Ishikawa (cell line): Measurements from ENCODE around the gene PDE3B.

Source experiments
- CEBPB ChIP-seq: IDR thresholded peaks from 2 replicates; pipeline ENCODE4 v1.6.1; 2012
- CREB1 ChIP-seq: IDR thresholded peaks from 2 replicates; pipeline ENCODE4 v1.6.1; 2012; ENCODE audit warnings: low read depth
- EGR1 ChIP-seq: IDR thresholded peaks from 2 replicates; pipeline ENCODE4 v1.6.1; 2012
- EP300 ChIP-seq: IDR thresholded peaks from 2 replicates; pipeline ENCODE4 v1.6.1; 2012; ENCODE audit warnings: borderline replicate concordance
- FOXM1 ChIP-seq: IDR thresholded peaks from 2 replicates; pipeline ENCODE4 v1.6.1; 2012; ENCODE audit warnings: low read depth, borderline replicate concordance
- NFIC ChIP-seq: IDR thresholded peaks from 2 replicates; pipeline ENCODE4 v1.6.1; 2012
- RAD21 ChIP-seq: IDR thresholded peaks from 2 replicates; pipeline ENCODE4 v1.6.1; 2012; ENCODE audit warnings: low read depth
- TAF1 ChIP-seq: IDR thresholded peaks from 2 replicates; pipeline ENCODE4 v1.6.1; 2012; ENCODE audit warnings: low read depth, mild to moderate bottlenecking
- TCF12 ChIP-seq: IDR thresholded peaks from 2 replicates; pipeline ENCODE4 v1.6.1; 2012; ENCODE audit warnings: low read depth
- TEAD4 ChIP-seq: IDR thresholded peaks from 2 replicates; pipeline ENCODE4 v1.6.1; 2012
- YY1 ChIP-seq: IDR thresholded peaks from 2 replicates; pipeline ENCODE4 v1.6.1; 2012; ENCODE audit warnings: low read depth
- ZBTB7A ChIP-seq: IDR thresholded peaks from 2 replicates; pipeline ENCODE4 v1.6.1; 2012; ENCODE audit warnings: low read depth
- TF ChIP-seq, protein P1 (sequence below): IDR thresholded peaks from 2 replicates; pipeline ENCODE4 v1.6.1; 2012
- TF ChIP-seq, protein P2 (sequence below): IDR thresholded peaks from 2 replicates; pipeline ENCODE4 v1.6.1; 2012
- TF ChIP-seq, protein P3 (sequence below): IDR thresholded peaks from 2 replicates; pipeline ENCODE4 v1.6.1; 2012; ENCODE audit warnings: low read depth, mild to moderate bottlenecking

Gene PDE3B

DNA sequence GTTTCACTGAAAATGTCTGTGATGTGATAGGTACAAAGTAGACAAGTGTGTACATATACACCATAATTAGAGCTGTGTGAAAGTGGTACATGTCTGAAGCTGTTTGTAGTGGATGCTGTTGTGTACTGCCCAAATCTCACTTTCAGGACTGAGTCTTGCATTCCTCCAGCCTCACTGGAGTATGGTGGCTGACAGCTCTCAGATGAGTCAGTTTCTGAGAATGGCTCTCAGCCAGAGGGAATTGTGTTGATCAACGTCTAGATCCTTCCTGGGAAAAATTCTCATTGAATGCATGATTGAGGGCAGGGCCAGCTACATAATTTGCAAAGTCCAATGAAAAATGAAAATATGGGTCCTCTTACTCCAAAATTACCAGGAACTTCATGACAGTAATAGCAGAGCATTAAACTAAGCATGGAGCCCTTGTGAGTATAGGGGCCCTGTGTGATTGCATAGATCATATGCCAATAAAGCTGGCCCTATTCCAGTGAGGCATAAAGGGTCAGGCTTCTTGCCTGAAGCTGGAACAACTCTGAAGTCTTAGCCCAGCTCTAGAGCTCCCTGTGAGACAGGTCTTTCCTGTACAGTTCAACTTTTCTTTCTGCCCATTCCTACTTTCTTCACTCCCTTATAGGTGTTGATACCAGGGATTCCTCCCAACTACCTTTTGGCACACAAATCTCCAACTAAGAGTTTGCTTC is 259.2 kb downstream of the PDE3B start:
- TF ChIP-seq TAF1 = no peak

DNA sequence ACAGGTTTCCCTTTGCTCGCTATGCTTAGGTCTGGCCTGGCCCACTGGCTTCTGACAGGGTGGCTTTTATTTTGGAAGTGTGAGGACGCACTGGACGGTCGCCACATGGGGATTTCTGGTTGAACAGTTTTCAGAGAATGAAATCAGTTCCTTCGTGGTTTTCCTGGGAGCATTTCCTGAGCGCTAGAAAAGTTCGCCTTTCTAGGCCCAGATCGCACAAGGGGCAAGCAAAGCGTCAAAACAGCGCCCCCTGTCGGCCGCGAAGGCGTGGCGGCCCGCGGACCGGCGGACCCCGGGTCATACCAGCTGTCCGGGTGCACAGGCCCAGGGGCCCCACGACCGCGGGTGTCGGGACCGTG is 261.1 kb downstream of the PDE3B start:
- TF ChIP-seq TCF12 (no peak), CEBPB (no peak), TEAD4 (no peak), FOXM1 (no peak), EP300 (no peak), EGR1 (no peak), NFIC (no peak), RAD21 (no peak), TAF1 (no peak), CREB1 (no peak), YY1 (no peak), ZBTB7A (no peak)
- TF ChIP-seq, protein P1, sequence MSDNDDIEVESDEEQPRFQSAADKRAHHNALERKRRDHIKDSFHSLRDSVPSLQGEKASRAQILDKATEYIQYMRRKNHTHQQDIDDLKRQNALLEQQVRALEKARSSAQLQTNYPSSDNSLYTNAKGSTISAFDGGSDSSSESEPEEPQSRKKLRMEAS = no peak
- TF ChIP-seq, protein P2, sequence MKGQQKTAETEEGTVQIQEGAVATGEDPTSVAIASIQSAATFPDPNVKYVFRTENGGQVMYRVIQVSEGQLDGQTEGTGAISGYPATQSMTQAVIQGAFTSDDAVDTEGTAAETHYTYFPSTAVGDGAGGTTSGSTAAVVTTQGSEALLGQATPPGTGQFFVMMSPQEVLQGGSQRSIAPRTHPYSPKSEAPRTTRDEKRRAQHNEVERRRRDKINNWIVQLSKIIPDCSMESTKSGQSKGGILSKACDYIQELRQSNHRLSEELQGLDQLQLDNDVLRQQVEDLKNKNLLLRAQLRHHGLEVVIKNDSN = no peak
- TF ChIP-seq, protein P3, sequence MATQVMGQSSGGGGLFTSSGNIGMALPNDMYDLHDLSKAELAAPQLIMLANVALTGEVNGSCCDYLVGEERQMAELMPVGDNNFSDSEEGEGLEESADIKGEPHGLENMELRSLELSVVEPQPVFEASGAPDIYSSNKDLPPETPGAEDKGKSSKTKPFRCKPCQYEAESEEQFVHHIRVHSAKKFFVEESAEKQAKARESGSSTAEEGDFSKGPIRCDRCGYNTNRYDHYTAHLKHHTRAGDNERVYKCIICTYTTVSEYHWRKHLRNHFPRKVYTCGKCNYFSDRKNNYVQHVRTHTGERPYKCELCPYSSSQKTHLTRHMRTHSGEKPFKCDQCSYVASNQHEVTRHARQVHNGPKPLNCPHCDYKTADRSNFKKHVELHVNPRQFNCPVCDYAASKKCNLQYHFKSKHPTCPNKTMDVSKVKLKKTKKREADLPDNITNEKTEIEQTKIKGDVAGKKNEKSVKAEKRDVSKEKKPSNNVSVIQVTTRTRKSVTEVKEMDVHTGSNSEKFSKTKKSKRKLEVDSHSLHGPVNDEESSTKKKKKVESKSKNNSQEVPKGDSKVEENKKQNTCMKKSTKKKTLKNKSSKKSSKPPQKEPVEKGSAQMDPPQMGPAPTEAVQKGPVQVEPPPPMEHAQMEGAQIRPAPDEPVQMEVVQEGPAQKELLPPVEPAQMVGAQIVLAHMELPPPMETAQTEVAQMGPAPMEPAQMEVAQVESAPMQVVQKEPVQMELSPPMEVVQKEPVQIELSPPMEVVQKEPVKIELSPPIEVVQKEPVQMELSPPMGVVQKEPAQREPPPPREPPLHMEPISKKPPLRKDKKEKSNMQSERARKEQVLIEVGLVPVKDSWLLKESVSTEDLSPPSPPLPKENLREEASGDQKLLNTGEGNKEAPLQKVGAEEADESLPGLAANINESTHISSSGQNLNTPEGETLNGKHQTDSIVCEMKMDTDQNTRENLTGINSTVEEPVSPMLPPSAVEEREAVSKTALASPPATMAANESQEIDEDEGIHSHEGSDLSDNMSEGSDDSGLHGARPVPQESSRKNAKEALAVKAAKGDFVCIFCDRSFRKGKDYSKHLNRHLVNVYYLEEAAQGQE = no peak

DNA sequence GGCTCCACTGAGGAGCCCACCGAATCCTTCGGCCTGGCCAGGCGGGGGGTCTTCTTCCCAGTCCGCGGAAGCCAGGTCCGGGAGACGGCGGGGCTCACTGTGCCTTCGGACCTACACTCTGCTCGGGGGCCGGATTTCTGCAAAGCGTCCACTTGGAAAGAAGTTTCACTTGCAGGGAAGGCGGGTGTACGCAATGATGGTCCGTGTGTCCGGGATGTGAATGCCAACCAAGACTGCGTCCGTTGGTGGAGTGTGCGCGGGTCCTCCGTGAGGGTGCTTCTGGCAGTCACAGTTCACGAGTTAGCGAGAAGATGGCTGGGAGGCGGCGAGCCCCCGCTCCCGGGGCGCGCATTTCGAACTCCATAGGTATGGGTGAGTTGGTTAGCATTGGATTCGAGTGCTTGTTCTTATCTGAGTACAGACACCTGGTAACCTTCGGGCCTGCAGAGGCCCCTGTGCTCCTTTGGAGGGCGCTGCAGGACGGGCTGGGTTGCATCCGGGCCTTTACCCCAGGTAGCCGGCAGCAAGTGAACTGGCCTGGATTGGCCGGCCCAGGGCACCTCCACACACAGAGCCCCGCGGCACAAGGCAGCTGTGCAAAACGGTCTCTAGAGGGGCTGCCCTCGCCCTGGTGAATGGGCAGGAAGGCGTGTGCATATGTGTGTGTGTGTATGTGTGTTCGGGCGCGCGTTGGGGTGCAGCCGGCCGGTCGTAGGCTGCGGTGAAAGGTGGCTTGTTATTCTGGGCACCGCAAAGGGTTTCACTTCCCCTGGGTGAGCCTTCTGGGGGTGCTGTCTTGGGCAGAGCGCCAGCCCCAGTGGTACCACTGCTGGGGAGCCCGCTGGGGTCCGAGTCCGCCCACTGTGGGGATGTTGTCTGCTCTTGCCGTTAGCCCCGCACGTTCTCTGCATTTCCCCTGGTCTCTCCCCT is 261.8 kb downstream of the PDE3B start:
- TF ChIP-seq TEAD4 (no peak), RAD21 (no peak), TAF1 (no peak), EGR1 (no peak), NFIC (no peak), CEBPB (no peak), CREB1 (no peak), FOXM1 (no peak), TCF12 (no peak), EP300 (no peak), ZBTB7A (no peak), YY1 (no peak)
- TF ChIP-seq, protein P2 = no peak
- TF ChIP-seq, protein P3 = no peak
- TF ChIP-seq, protein P1 = no peak

DNA sequence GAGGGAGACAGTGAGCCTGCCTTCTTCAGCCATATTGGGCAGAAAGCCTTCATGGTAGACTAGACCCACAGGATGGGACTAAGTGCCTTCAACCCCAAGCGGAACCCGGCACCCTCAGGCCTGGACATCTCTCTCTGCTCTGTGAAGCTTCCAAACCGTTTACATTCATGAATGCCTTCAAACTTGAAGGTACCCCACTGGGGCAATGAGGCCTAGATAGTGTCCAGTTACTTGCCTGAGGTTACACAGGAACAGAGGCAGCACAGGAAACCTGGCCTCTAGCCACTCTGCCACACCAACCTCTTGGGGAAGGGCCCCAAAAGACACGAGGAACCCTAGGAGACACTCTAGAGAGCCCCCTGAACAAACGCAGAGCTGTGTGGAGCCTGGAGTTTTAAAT is 263.0 kb downstream of the PDE3B start:
- TF ChIP-seq, protein P1 = no peak
- TF ChIP-seq NFIC = no peak
- TF ChIP-seq EP300 = no peak
- TF ChIP-seq TCF12 = no peak
- TF ChIP-seq CREB1 = no peak
- TF ChIP-seq TEAD4 = no peak
- no peak for TF ChIP-seq RAD21
- no peak for TF ChIP-seq FOXM1
- no peak for TF ChIP-seq CEBPB
- TF ChIP-seq, protein P3 = no peak
- no peak for TF ChIP-seq EGR1
- TF ChIP-seq TAF1 = no peak
- TF ChIP-seq YY1 = no peak
- no peak for TF ChIP-seq ZBTB7A
- TF ChIP-seq, protein P2 = no peak
